ENCODE measurements around the gene LFNG. TPM values are rescaled to one million over a fixed set of nuclear protein-coding genes. Genes with fewer than 3 reads are reported as not detected.
A peak's percentile ranks its signal among the peaks of the same experiment; 100 is the strongest.
"Not testable (repeated sequence)": the region's sequence is repeated elsewhere in the genome, so short reads cannot be mapped to it uniquely, and the experiment has no call there.

Gene LFNG
- total and polyA plus RNA-seq, 9 of the 15 experiments (the other 6 are each of a cell fraction or from before 2014, with no cell fraction given) = 0.03 to 0.89 (median 0.25) TPM; not detected in 1

GRCh38 chr7:2563955-2564354, 44.4 kb downstream of the LFNG start:
- peaks cover 0 to 16% of the 10 kb centered on the region in 2 experiments; a peak in 3 of 5 replicates for H3K4me1 ChIP-seq (replicated peaks in 1 of 2; ENCODE audit: control insufficient read depth in 2 of 2, insufficient read depth in 2 of 2, low read length in 2 of 2)
- not testable (repeated sequence) for H3K4me3 ChIP-seq

GRCh38 chr7:2564970-2565540, 45.5 kb downstream of the LFNG start:
- Histone ChIP-seq H3K4me2 (ENCODE audit: insufficient read depth, low read length) (no peak overlapping the region), H3K9me3 (replicated peaks; ENCODE audit: control insufficient read depth, insufficient read depth, low read depth, low read length) (no peaks in the 10 kb centered on the region), H3K79me2 (ENCODE audit: control insufficient read depth, insufficient read depth, low read length) (peaks cover 3% of the 10 kb centered on the region; the same call in 2 of the 3 replicates), H3K4me3 (no peak overlapping the region), H2AFZ (ENCODE audit: low read depth, low read length) (no peak overlapping the region), H3K4me1 (replicated peaks in 1 of 2; ENCODE audit: control insufficient read depth in 2 of 2, insufficient read depth in 2 of 2, low read length in 2 of 2) (peaks cover 0 to 5% of the 10 kb centered on the region in 2 experiments; a peak in 2 of 5 replicates), H3K27ac (ENCODE audit: extremely low read depth, low read depth, low read length) (no peak overlapping the region), H3K9me1 (ENCODE audit: control insufficient read depth, insufficient read depth, low read length) (no peaks in the 10 kb centered on the region), H3K9ac (ENCODE audit: insufficient read depth in 1 of 2, low read depth in 2 of 2, low read length in 2 of 2) (no peak overlapping the region), H4K20me1 (replicated peaks; ENCODE audit: control insufficient read depth, insufficient read depth, low read length) (peaks cover 12% of the 10 kb centered on the region), H3K36me3 (ENCODE audit: control insufficient read depth, insufficient read depth, low read length) (no peaks in the 10 kb centered on the region; the same call in 2 of the 3 replicates), H3K27me3 (ENCODE audit: control insufficient read depth in 2 of 2, insufficient read depth in 2 of 2, low read length in 2 of 2) (no peaks in the 10 kb centered on the region)
- no TSS peak for BruUV-seq (replicated peaks)
- intact Hi-C loops (cut with micrococcal nuclease) = loop anchor here (5.0 to 10.0 kb wide), 3 partner anchors 88 to 120 kb away; partner anchors contain the start of genes AMZ1 and GRIFIN
- WGBS (ENCODE audit: insufficient coverage, low coverage, missing lambda C conversion rate) = 78% methylated on average over 10 of the region's 12 CpGs
- FAIRE-seq (no peak), DNase-seq (ENCODE audit: extremely low read depth in 1 of 4, low spot score in 3 of 4) (no peak), ATAC-seq (no peak)
- POLR2A ChIA-PET = no interaction called here
- in situ Hi-C loops (cut with MboI) = no loop called here
- CTCF ChIA-PET (ENCODE audit: low intra/inter-chr PET ratio) = interaction anchor here (0.8 kb wide), 1 partner anchor 980 kb away, joined by 3 read pairs; no protein-coding TSS in a partner anchor
- TF ChIP-seq POLR2B (IDR thresholded peaks at IDR 0.05; ENCODE audit: low read depth, partially characterized antibody) (peak; percentile 22), BDP1 (IDR thresholded peaks at IDR 0.05; ENCODE audit: insufficient read depth, insufficient read length) (no peak), ARID2 (IDR thresholded peaks at IDR 0.05) (no peak), FOSL1 (tag; conservative IDR thresholded peaks at IDR 0.05) (no peak), HBP1 (CRISPR knock-in tag; IDR thresholded peaks at IDR 0.05) (0 out of 2 replicates have a peak, but pooled peaks have one; percentile 24), RFX5 (IDR thresholded peaks at IDR 0.05; ENCODE audit: low read depth, low read length) (no peak), TRIM24 (IDR thresholded peaks at IDR 0.05) (no peak), ZNF518B (CRISPR knock-in tag; IDR thresholded peaks at IDR 0.05) (no peak), POLR2A (conservative IDR thresholded peaks at IDR 0.05) (no peak), HLTF (IDR thresholded peaks at IDR 0.05) (0 out of 2 replicates have a peak, but pooled peaks have one; percentile 33), HNRNPK (IDR thresholded peaks at IDR 0.05; ENCODE audit: low read depth, low read length, poor library complexity, severe bottlenecking) (no peak)

More at GRCh38 chr7:2563955-2564354, 44.4 kb downstream of the LFNG start:
- H3K79me2 ChIP-seq (ENCODE audit: control insufficient read depth, insufficient read depth, low read length) = peaks cover 12% of the 10 kb centered on the region
- FAIRE-seq; H3K27me3 ChIP-seq (ENCODE audit: control insufficient read depth in 2 of 2, insufficient read depth in 2 of 2, low read length in 2 of 2); BruUV-seq (replicated peaks); in situ Hi-C loops (cut with MboI); H3K36me3 ChIP-seq (ENCODE audit: control insufficient read depth, insufficient read depth, low read length); POLR2A ChIA-PET; H3K27ac ChIP-seq (ENCODE audit: extremely low read depth, low read depth, low read length); H3K9me1 ChIP-seq (ENCODE audit: control insufficient read depth, insufficient read depth, low read length); H3K9me3 ChIP-seq (replicated peaks; ENCODE audit: control insufficient read depth, insufficient read depth, low read depth, low read length); DNase-seq (ENCODE audit: extremely low read depth in 1 of 4, low spot score in 3 of 4); H3K4me2 ChIP-seq (ENCODE audit: insufficient read depth, low read length); H2AFZ ChIP-seq (ENCODE audit: low read depth, low read length); H3K9ac ChIP-seq (ENCODE audit: insufficient read depth in 1 of 2, low read depth in 2 of 2, low read length in 2 of 2); CTCF ChIA-PET (ENCODE audit: low intra/inter-chr PET ratio); ATAC-seq: not testable (repeated sequence)
- 61% methylated on average over 3 of the region's 3 CpGs for WGBS (ENCODE audit: insufficient coverage, low coverage, missing lambda C conversion rate)
- intact Hi-C loops (cut with micrococcal nuclease) = loop anchor here (10.0 kb wide), 2 partner anchors 91 to 121 kb away; partner anchors contain the start of gene AMZ1
- peaks cover 12% of the 10 kb centered on the region for H4K20me1 ChIP-seq (replicated peaks; ENCODE audit: control insufficient read depth, insufficient read depth, low read length)
- TF ChIP-seq ZNF121 (CRISPR knock-in tag; conservative IDR thresholded peaks at IDR 0.05) = peak; percentile 67
